CD4-positive, CD25-positive, alpha-beta regulatory T cell (primary cell): ENCODE results near the gene TRIOBP. TPM values are rescaled to one million over a fixed set of nuclear protein-coding genes. Genes with fewer than 3 reads are reported as not detected.

Source experiments
- ATAC-seq, 2 donors: fragments of 150-1000 bp; cut with Tn5 transposase; one replicate each; pipeline ENCODE4 v1.10.0; 2021; ENCODE audit warnings: low read depth in 2 of 2, moderate number of reproducible peaks in 2 of 2, moderate library complexity in 1 of 2
- DNase-seq, 3 donors: peaks; one replicate each; pipeline versions ENCODE4 v3.0.0 to v3.0.0-alpha.2; 2012 to 2022; ENCODE audit warnings: mixed read lengths in 1 of 3
- H3K27ac ChIP-seq: one replicate; pipeline ENCODE4 v1.7.0; 2013; ENCODE audit warnings: mild to moderate bottlenecking, low read length; ENCODE audit not compliant: insufficient read depth, poor library complexity, severe bottlenecking
- H3K27me3 ChIP-seq: one replicate; pipeline ENCODE4 v1.7.0; 2013; ENCODE audit warnings: low read length; ENCODE audit not compliant: control insufficient read depth, insufficient read depth
- H3K36me3 ChIP-seq: one replicate; pipeline ENCODE4 v1.7.0; 2013; ENCODE audit warnings: mild to moderate bottlenecking, low read length, moderate library complexity; ENCODE audit not compliant: control insufficient read depth, insufficient read depth
- H3K4me1 ChIP-seq: 2 replicates; pipeline ENCODE4 v1.7.0; 2013; ENCODE audit warnings: mild to moderate bottlenecking, low read length; ENCODE audit not compliant: insufficient read depth, control insufficient read depth, poor library complexity, severe bottlenecking
- H3K4me3 ChIP-seq: one replicate; pipeline ENCODE4 v1.7.0; 2013; ENCODE audit warnings: low read depth, mild to moderate bottlenecking, low read length, moderate library complexity
- H3K9me3 ChIP-seq, 2 experiments: 1 replicate in 1 of 2; 2 replicates in 1 of 2; pipeline ENCODE4 v1.7.0; 2013; ENCODE audit warnings: low read length in 2 of 2, mild to moderate bottlenecking in 1 of 2, moderate library complexity in 1 of 2; ENCODE audit not compliant: control insufficient read depth in 2 of 2
- H3K27ac Mint-ChIP-seq, 3 donors: one replicate each; pipeline ENCODE4 v1.8.0; 2020 to 2022; ENCODE audit warnings: mild to moderate bottlenecking in 3 of 3, mixed read lengths in 3 of 3, moderate library complexity in 2 of 3
- H3K27me3 Mint-ChIP-seq: one replicate; pipeline ENCODE4 v1.8.0; 2022; ENCODE audit warnings: mild to moderate bottlenecking, mixed read lengths
- H3K36me3 Mint-ChIP-seq: one replicate; pipeline ENCODE4 v1.8.0; 2020; ENCODE audit warnings: mixed read lengths
- H3K4me1 Mint-ChIP-seq, 4 donors: one replicate each; pipeline ENCODE4 v1.8.0; 2020 to 2022; ENCODE audit warnings: mixed read lengths in 4 of 4, mild to moderate bottlenecking in 1 of 4
- H3K4me3 Mint-ChIP-seq, 4 donors: one replicate each; pipeline ENCODE4 v1.8.0; 2020 to 2022; ENCODE audit warnings: mild to moderate bottlenecking in 4 of 4, mixed read lengths in 4 of 4, moderate library complexity in 3 of 4
- H3K9me3 Mint-ChIP-seq, 7 donors: one replicate each; pipeline ENCODE4 v1.8.0; 2020 to 2022; ENCODE audit warnings: mixed read lengths in 7 of 7, mild to moderate bottlenecking in 3 of 7, moderate library complexity in 2 of 7
- polyA plus RNA-seq, 4 donors: library from polyadenylated mRNA; unstranded; fragments of 300-500 nt; fragmentation: Illumina TruSeq; gene quantifications; one replicate each; pipeline ENCODE4 v1.2.3, GENCODE V29; 2021
- total RNA-seq: library from RNA; stranded (reverse); gene quantifications from one replicate; pipeline ENCODE4 v1.2.3, GENCODE V29; 2022

Gene TRIOBP
- total and polyA plus RNA-seq, 5 donors from 2014 or later, result 10.9 to 24.8 (median 14.0) TPM

- no peaks in the 10 kb centered on the region for H3K36me3 ChIP-seq
- H3K27ac ChIP-seq, result no peak overlapping the region
- Mint-ChIP-seq H3K27me3 (no peaks in the 10 kb centered on the region), H3K36me3 (peaks cover 11% of the 10 kb centered on the region), H3K27ac (no peak overlapping the region), H3K4me1 (peaks cover 0 to 5% (median 0%) of the 10 kb centered on the region in 4 donors), H3K9me3 (no peaks in the 10 kb centered on the region), H3K4me3 (no peak overlapping the region)
- no peak overlapping the region for H3K4me3 ChIP-seq
- no peak for ATAC-seq
- H3K4me1 ChIP-seq, result no peaks in the 10 kb centered on the region
- DNase-seq, result no peak
- H3K27me3 ChIP-seq, result no peaks in the 10 kb centered on the region
- H3K9me3 ChIP-seq, result no peaks in the 10 kb centered on the region
Observed at GRCh38 chr22:37728620-37729019, 31.8 kb downstream of the TRIOBP start.

- H3K27ac ChIP-seq, result no peak overlapping the region
- no peaks in the 10 kb centered on the region for H3K9me3 Mint-ChIP-seq
- H3K27ac Mint-ChIP-seq, result peak overlapping the region in 1 of 3 donors; percentile 47
- no peaks in the 10 kb centered on the region for H3K27me3 ChIP-seq
- peaks cover 1% of the 10 kb centered on the region for H3K27me3 Mint-ChIP-seq
- no peaks in the 10 kb centered on the region for H3K9me3 ChIP-seq
- H3K36me3 ChIP-seq, result no peaks in the 10 kb centered on the region
- no peak overlapping the region for H3K4me3 ChIP-seq
- no peaks in the 10 kb centered on the region for H3K4me1 Mint-ChIP-seq
- no peaks in the 10 kb centered on the region for H3K36me3 Mint-ChIP-seq
- ATAC-seq (no peak), DNase-seq (no peak)
- peak overlapping the region in 1 of 4 donors; percentile 21 for H3K4me3 Mint-ChIP-seq
- H3K4me1 ChIP-seq, result no peaks in the 10 kb centered on the region
Observed at GRCh38 chr22:37731804-37732471, 35.1 kb downstream of the TRIOBP start.

- Histone ChIP-seq H3K4me1 (no peaks in the 10 kb centered on the region), H3K9me3 (no peaks in the 10 kb centered on the region), H3K27me3 (no peaks in the 10 kb centered on the region), H3K36me3 (no peaks in the 10 kb centered on the region), H3K27ac (no peak overlapping the region), H3K4me3 (no peak overlapping the region)
- peak overlapping the region in 2 of 3 donors; percentile 39 to 73 for H3K27ac Mint-ChIP-seq
- H3K36me3 Mint-ChIP-seq, result peaks cover under 1% of the 10 kb centered on the region
- ATAC-seq (no peak), DNase-seq (no peak)
- peaks cover 0 to under 1% (median 0%) of the 10 kb centered on the region in 4 donors for H3K4me1 Mint-ChIP-seq
- no peaks in the 10 kb centered on the region for H3K9me3 Mint-ChIP-seq
- H3K27me3 Mint-ChIP-seq, result peaks cover 4% of the 10 kb centered on the region
- no peak overlapping the region for H3K4me3 Mint-ChIP-seq
Observed at GRCh38 chr22:37732699-37733607, 36.1 kb downstream of the TRIOBP start.

- Histone ChIP-seq H3K4me3 (no peak overlapping the region), H3K36me3 (no peaks in the 10 kb centered on the region), H3K27me3 (no peaks in the 10 kb centered on the region), H3K4me1 (no peaks in the 10 kb centered on the region), H3K9me3 (no peaks in the 10 kb centered on the region), H3K27ac (no peak overlapping the region)
- Mint-ChIP-seq H3K4me3 (peak overlapping the region in 1 of 4 donors; percentile 29), H3K27ac (no peak overlapping the region), H3K36me3 (peaks cover 5% of the 10 kb centered on the region), H3K9me3 (no peaks in the 10 kb centered on the region), H3K4me1 (peaks cover 0 to 5% (median 0%) of the 10 kb centered on the region in 4 donors), H3K27me3 (peaks cover 4% of the 10 kb centered on the region)
- ATAC-seq (no peak), DNase-seq (no peak)
Observed at GRCh38 chr22:37733625-37734401, 37.0 kb downstream of the TRIOBP start.

GRCh38 chr22:37734402-37734700 is 37.5 kb downstream of the TRIOBP start:
- H3K9me3 Mint-ChIP-seq, result no peaks in the 10 kb centered on the region
- DNase-seq, result no peak
- no peak overlapping the region for H3K4me3 Mint-ChIP-seq
- Histone ChIP-seq H3K9me3 (no peaks in the 10 kb centered on the region), H3K4me1 (no peaks in the 10 kb centered on the region), H3K4me3 (no peak overlapping the region), H3K27me3 (no peaks in the 10 kb centered on the region), H3K36me3 (no peaks in the 10 kb centered on the region), H3K27ac (no peak overlapping the region)
- peaks cover 5% of the 10 kb centered on the region for H3K36me3 Mint-ChIP-seq
- H3K27me3 Mint-ChIP-seq, result peaks cover 4% of the 10 kb centered on the region
- H3K4me1 Mint-ChIP-seq, result peaks cover 0 to 5% (median 0%) of the 10 kb centered on the region in 4 donors
- no peak overlapping the region for H3K27ac Mint-ChIP-seq
- no peak for ATAC-seq

- Histone ChIP-seq H3K27me3 (no peaks in the 10 kb centered on the region), H3K4me1 (no peaks in the 10 kb centered on the region), H3K9me3 (no peaks in the 10 kb centered on the region), H3K27ac (no peak overlapping the region), H3K4me3 (no peak overlapping the region), H3K36me3 (no peaks in the 10 kb centered on the region)
- Mint-ChIP-seq H3K36me3 (peaks cover 5% of the 10 kb centered on the region), H3K9me3 (no peaks in the 10 kb centered on the region), H3K4me3 (no peak overlapping the region), H3K4me1 (peaks cover 0 to 5% (median 0%) of the 10 kb centered on the region in 4 donors), H3K27me3 (peaks cover 4% of the 10 kb centered on the region), H3K27ac (no peak overlapping the region)
- ATAC-seq (no peak), DNase-seq (no peak)
Observed at GRCh38 chr22:37734964-37735451, 38.2 kb downstream of the TRIOBP start.

- H3K4me3 ChIP-seq, result no peak overlapping the region
- Mint-ChIP-seq H3K4me3 (no peak overlapping the region), H3K4me1 (peaks cover 0 to 9% (median 3%) of the 10 kb centered on the region in 4 donors), H3K9me3 (no peaks in the 10 kb centered on the region), H3K27me3 (peaks cover 4% of the 10 kb centered on the region), H3K36me3 (peaks cover 5% of the 10 kb centered on the region), H3K27ac (no peak overlapping the region)
- no peaks in the 10 kb centered on the region for H3K4me1 ChIP-seq
- DNase-seq, result no peak
- H3K27me3 ChIP-seq, result no peaks in the 10 kb centered on the region
- no peak for ATAC-seq
- H3K36me3 ChIP-seq, result no peaks in the 10 kb centered on the region
- H3K9me3 ChIP-seq, result no peaks in the 10 kb centered on the region
- no peak overlapping the region for H3K27ac ChIP-seq
Observed at GRCh38 chr22:37739035-37739434, 42.2 kb downstream of the TRIOBP start.
